Activated B cell treated with CpG ODN at 0.5 μM for 24 hours (primary cell): ENCODE data around the gene TCFL5. TPM values are rescaled to one million over a fixed set of nuclear protein-coding genes. Genes with fewer than 3 reads are reported as not detected.

ENCODE experiments used
- ATAC-seq: fragments of 200-7000 bp; cut with Tn5 transposase; one replicate; pipeline ENCODE4 v1.10.0; 2021; ENCODE audit warnings: low read depth, mild to moderate bottlenecking, moderate library complexity
- CTCF ChIA-PET: fragments of 350-600 bp; sonication (Branson Sonifier 250); formaldehyde crosslinking; loops from one replicate; lab custom pipeline; 2021; ENCODE audit warnings: antibody characterized with exemption; lab: Charles Lee
- POLR2A ChIA-PET: fragments of 350-600 bp; sonication (Branson Sonifier 250); formaldehyde crosslinking; loops from one replicate; lab custom pipeline; 2021; ENCODE audit warnings: antibody characterized with exemption; lab: Charles Lee
- DNase-seq: peaks from one replicate; pipeline ENCODE4 v3.0.0; 2022
- H3K27ac Mint-ChIP-seq: one replicate; pipeline ENCODE4 v1.8.0; 2020; ENCODE audit warnings: mixed read lengths
- H3K27me3 Mint-ChIP-seq: one replicate; pipeline ENCODE4 v1.8.0; 2021; ENCODE audit warnings: mixed read lengths
- H3K36me3 Mint-ChIP-seq: one replicate; pipeline ENCODE4 v1.8.0; 2021; ENCODE audit warnings: low read depth, mixed read lengths
- H3K4me1 Mint-ChIP-seq: one replicate; pipeline ENCODE4 v1.8.0; 2021; ENCODE audit warnings: mixed read lengths
- H3K4me3 Mint-ChIP-seq: one replicate; pipeline ENCODE4 v1.8.0; 2020; ENCODE audit warnings: mild to moderate bottlenecking, mixed read lengths
- H3K9me3 Mint-ChIP-seq: one replicate; pipeline ENCODE4 v1.8.0; 2020; ENCODE audit warnings: mixed read lengths
- intact Hi-C: fragments of 100-400 bp; cut with micrococcal nuclease; formaldehyde crosslinking; loops from one replicate; pipeline ENCODE4 v1.15.1; 2024
- total RNA-seq: library from RNA; stranded (reverse); gene quantifications from 2 replicates; pipeline ENCODE4 v1.2.3, GENCODE V29; 2022
- TF ChIP-seq, protein P1 (sequence below): fragments of 200-600 bp; IDR thresholded peaks from one replicate; pipeline ENCODE4 v1.8.0; 2022; ENCODE audit warnings: antibody characterized with exemption, mild to moderate bottlenecking

Gene TCFL5
- total RNA-seq, 1 donor from 2014 or later: 54.5 TPM

DNA sequence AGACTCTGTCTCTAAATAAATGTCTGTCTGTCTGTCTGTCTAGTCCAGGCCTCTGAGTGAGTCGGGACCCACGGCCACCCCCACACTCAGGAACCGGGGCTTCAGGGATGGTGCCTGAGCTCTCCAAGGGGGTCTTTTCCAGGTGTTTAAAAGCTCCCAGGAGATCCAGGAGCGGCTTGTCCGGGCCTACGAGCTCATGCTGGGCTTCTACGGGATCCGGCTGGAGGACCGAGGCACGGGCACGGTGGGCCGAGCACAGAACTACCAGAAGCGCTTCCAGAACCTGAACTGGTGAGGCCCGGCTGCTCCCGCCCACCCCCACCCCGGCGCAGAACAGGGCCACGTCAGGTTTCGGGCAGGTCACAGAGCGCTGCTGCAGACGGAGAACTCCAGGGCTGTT is 50.3 kb downstream of the TCFL5 start:
- DNase-seq (no peak), ATAC-seq (no peak)
- peaks cover 10% of the 10 kb centered on the region for H3K27me3 Mint-ChIP-seq
- peaks cover 52% of the 10 kb centered on the region for H3K36me3 Mint-ChIP-seq
- H3K4me3 Mint-ChIP-seq: no peak overlapping the region
- intact Hi-C loops: no loop called here
- H3K4me1 Mint-ChIP-seq: peaks cover 32% of the 10 kb centered on the region
- TF ChIP-seq, protein P1, sequence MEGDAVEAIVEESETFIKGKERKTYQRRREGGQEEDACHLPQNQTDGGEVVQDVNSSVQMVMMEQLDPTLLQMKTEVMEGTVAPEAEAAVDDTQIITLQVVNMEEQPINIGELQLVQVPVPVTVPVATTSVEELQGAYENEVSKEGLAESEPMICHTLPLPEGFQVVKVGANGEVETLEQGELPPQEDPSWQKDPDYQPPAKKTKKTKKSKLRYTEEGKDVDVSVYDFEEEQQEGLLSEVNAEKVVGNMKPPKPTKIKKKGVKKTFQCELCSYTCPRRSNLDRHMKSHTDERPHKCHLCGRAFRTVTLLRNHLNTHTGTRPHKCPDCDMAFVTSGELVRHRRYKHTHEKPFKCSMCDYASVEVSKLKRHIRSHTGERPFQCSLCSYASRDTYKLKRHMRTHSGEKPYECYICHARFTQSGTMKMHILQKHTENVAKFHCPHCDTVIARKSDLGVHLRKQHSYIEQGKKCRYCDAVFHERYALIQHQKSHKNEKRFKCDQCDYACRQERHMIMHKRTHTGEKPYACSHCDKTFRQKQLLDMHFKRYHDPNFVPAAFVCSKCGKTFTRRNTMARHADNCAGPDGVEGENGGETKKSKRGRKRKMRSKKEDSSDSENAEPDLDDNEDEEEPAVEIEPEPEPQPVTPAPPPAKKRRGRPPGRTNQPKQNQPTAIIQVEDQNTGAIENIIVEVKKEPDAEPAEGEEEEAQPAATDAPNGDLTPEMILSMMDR: no peak
- H3K27ac Mint-ChIP-seq: no peak overlapping the region
- ChIA-PET POLR2A (interaction anchor here (0.6 to 0.8 kb wide), 2 partner anchors 17 to 145 kb away, joined by 3 to 4 read pairs; no protein-coding TSS in a partner anchor), CTCF (interaction anchor here (1.0 kb wide), 1 partner anchor 11 kb away, joined by 3 read pairs; no protein-coding TSS in a partner anchor)
- no peaks in the 10 kb centered on the region for H3K9me3 Mint-ChIP-seq

DNA sequence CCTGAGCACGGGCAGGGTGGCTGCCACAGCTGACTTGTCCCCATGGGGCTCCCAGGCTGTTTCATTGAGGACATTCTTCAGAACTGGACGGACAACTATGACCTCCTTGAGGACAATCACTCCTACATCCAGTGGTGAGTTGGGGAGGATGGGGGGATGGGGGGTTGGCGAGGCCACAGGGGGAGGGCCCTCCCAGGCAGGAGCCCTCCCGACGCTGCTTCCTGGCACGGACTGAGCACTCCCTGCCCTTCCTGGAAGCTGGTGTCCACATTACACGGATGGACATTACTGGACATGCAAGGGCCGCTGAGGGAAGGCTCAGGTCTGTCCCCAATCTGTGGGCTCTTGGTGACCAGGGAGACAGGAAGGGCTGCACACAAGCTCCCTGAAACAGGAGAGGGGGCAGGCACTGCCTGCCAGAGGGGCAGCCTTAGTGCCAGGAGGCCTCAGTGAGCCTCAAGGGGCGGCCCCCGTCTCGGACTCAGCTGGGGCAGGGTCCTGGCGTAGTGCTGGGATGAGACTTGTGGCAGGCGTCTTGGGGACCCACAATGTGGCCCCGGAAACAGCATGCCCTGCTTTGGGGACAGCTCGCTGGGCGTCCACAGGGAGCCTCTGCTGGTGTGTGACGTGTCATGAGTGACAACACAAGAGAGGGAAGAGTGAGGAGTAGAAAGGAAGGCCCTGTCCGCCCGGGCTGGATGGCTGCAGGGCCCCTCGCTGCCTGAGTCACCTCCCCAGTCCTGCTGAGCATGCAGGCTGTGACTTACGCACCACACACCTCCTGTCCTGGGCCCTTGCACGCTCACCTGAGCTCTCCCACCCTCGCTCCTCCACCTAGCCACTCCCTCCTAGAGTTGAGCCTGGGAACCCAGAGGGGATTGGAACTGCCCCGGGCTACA is 51.8 kb downstream of the TCFL5 start:
- intact Hi-C loops: loop anchor here (5.0 kb wide), 1 partner anchor 198 kb away; the partner anchor contains the start of gene BHLHE23
- Mint-ChIP-seq H3K27me3 (no peaks in the 10 kb centered on the region), H3K9me3 (no peaks in the 10 kb centered on the region), H3K27ac (no peak overlapping the region), H3K4me3 (no peak overlapping the region), H3K36me3 (peaks cover 53% of the 10 kb centered on the region), H3K4me1 (peaks cover 27% of the 10 kb centered on the region)
- no peak for ATAC-seq
- ChIA-PET POLR2A (no interaction called here), CTCF (no interaction called here)
- TF ChIP-seq, protein P1: no peak
- no peak for DNase-seq

DNA sequence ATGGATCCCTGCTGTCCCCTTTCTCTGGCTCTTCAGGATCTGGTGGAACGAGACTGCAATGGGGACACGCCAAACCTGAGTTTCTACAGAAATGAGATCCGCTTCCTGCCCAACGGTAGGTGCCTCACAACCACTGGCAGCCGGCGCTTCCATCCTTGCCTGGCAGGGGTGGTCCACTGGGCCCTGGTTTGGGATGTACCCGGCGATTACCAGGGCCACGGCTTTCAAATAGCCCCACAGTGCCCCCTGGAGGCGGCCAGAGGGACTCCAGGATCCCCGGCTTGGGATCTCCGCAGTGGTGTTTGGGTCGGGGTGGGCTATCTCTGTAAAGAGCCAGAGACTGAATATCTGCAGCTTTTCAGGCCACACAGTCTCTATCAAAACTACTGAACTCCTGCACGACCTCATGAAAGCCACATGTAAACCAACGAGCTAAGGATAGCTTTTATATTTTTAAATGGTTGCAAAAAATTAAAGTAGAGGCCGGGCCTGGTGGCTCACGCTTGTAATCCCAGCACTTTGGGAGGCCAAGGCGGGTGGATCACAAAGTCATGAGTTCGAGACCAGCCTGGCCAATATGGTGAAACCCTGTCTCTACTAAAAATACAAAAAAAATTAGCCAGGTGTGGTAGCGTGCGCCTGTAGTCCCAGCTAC is 53.3 kb downstream of the TCFL5 start:
- intact Hi-C loops: loop anchor here (1.0 to 5.0 kb wide), 7 partner anchors 10 to 506 kb away; partner anchors contain the start of genes ADRM1, BHLHE23 and MRGBP
- DNase-seq (peak; percentile 75), ATAC-seq (peak; percentile 56)
- H3K27me3 Mint-ChIP-seq: no peaks in the 10 kb centered on the region
- H3K36me3 Mint-ChIP-seq: peaks cover 59% of the 10 kb centered on the region
- peak overlapping the region; percentile 69 for H3K27ac Mint-ChIP-seq
- CTCF ChIA-PET: interaction anchor here (0.7 to 2.2 kb wide), 10 partner anchors 12 to 309 kb away, joined by 3 to 11 read pairs (median 4); partner anchors contain the start of genes MRGBP and SLCO4A1
- POLR2A ChIA-PET: interaction anchor here (0.5 to 1.6 kb wide), 4 partner anchors 8 to 506 kb away, joined by 3 to 4 read pairs (median 4); partner anchors contain the start of gene COL9A3
- TF ChIP-seq, protein P1: peak; percentile 48
- peaks cover 31% of the 10 kb centered on the region for H3K4me1 Mint-ChIP-seq
- no peaks in the 10 kb centered on the region for H3K9me3 Mint-ChIP-seq
- H3K4me3 Mint-ChIP-seq: peak overlapping the region; percentile 48

DNA sequence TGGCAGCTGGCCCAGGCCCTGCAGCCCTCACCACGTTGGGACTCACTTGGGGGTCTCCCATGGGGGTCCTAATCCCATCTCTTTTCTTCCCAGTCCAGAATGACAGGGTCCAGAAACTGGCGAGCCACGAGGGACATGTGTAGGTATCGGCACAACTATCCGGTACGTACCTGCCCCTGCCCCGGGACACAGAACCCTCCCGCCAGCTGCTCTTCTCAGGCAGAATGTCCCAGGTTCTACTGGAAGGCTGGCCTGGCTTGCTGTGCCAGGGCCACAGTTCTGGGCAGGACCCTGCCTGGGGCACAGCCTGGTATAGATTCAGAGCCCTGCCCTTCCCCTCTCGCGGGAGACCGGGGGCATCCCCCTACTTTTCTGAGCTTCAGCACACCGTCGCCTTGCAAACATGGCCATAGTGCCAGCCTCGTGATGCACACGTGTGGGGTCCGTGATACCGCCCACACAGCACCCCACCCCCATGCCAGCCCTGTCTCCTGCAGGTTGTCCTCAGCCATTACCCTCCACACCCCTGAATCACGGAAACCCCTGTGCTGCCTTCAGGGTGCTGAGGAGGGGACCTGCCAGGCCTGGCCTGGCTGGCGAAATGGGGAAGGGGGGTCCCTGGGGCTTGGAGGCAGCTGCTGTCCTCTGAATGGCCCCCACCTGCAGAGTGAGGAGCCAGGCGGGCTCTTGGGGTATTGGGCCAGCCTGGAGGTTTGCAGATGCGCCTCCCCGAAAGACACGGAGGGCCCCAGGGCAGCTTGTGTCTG is 54.0 kb downstream of the TCFL5 start:
- POLR2A ChIA-PET: interaction anchor here (1.0 to 1.6 kb wide), 3 partner anchors 9 to 505 kb away, joined by 3 to 4 read pairs (median 3); partner anchors contain the start of gene COL9A3
- ATAC-seq: no peak
- Mint-ChIP-seq H3K4me3 (peak overlapping the region; percentile 38), H3K27ac (no peak overlapping the region), H3K27me3 (no peaks in the 10 kb centered on the region), H3K36me3 (peaks cover 56% of the 10 kb centered on the region), H3K4me1 (peaks cover 31% of the 10 kb centered on the region), H3K9me3 (no peaks in the 10 kb centered on the region)
- CTCF ChIA-PET: interaction anchor here (0.7 to 2.2 kb wide), 9 partner anchors 11 to 308 kb away, joined by 3 to 11 read pairs (median 4); partner anchors contain the start of genes MRGBP and SLCO4A1
- TF ChIP-seq, protein P1: no peak
- intact Hi-C loops: loop anchor here (1.0 to 5.0 kb wide), 7 partner anchors 11 to 505 kb away; partner anchors contain the start of genes ADRM1, BHLHE23 and MRGBP
- DNase-seq: no peak
